Airway epithelial cell (primary cell): ENCODE measurements around the gene CD44. TPM values are rescaled to one million over a fixed set of nuclear protein-coding genes. Genes with fewer than 3 reads are reported as not detected.

Source experiments
- total RNA-seq: library from RNA; depleted of rRNA; stranded (reverse); fragments of >200 nt; gene quantifications from 2 replicates; pipeline ENCODE4 v1.2.3, GENCODE V29; 2015

Gene CD44
- 260 and 419 TPM in 2 replicates for total RNA-seq

DNA sequence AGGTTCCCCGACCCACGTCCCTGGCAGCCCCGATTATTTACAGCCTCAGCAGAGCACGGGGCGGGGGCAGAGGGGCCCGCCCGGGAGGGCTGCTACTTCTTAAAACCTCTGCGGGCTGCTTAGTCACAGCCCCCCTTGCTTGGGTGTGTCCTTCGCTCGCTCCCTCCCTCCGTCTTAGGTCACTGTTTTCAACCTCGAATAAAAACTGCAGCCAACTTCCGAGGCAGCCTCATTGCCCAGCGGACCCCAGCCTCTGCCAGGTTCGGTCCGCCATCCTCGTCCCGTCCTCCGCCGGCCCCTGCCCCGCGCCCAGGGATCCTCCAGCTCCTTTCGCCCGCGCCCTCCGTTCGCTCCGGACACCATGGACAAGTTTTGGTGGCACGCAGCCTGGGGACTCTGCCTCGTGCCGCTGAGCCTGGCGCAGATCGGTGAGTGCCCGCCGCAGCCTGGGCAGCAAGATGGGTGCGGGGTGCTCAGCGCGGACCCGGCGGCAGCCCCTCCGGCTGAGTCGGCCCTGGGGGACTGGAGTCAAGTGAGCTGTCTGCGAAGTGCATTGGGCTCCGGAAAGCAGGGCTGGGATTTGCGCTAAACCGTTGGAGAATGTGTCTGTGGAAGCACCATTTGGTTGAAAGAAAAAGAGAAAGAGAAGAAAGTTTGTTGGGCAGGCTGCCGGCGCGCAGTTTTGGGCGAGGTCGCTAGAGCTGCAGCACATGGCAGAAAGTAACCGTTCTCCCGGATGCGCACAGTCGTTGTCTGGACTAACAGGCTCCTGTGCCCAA, at the start of gene CD44:
Gene CD44 (plus strand): TSS at position 229 of the 779 bp plus-strand sequence. CDS start 133 bp downstream, at position 362.

Other genes with a start within 250 kb of the CD44 start
- gene APIP, start 222.8 kb upstream of the CD44 start, total RNA-seq: 19.7 and 25.2 TPM in 2 replicates
- 29.3 and 32.8 TPM in 2 replicates for gene PDHX, start 222.6 kb upstream of the CD44 start, total RNA-seq